ENCODE measurements around the gene UBR4. TPM values are rescaled to one million over a fixed set of nuclear protein-coding genes. Genes with fewer than 3 reads are reported as not detected.

UBR4 gene
- total and polyA plus RNA-seq, 12 donors = 82.3 to 278 (median 119) TPM

GRCh38 chr1:19087017-19087736 is 122.9 kb downstream of the UBR4 start:
- intact Hi-C loops (cut with DNase I) = no loop called here
- Histone ChIP-seq H3K27ac (no peak overlapping the region), H3K27me3 (no peaks in the 10 kb centered on the region), H3K36me3 (replicated peaks in 1 of 2) (peaks cover 0 to 94% of the 10 kb centered on the region in 2 donors), H3K4me1 (replicated peaks in 1 of 2) (no peaks in the 10 kb centered on the region), H3K4me3 (no peak overlapping the region), H3K9me3 (replicated peaks in 1 of 3) (no peaks in the 10 kb centered on the region)
- no peak for DNase-seq
- WGBS, 4 donors = 74 to 91% (median 84%) methylated on average over 4 to 6 of the region's 6 CpGs
- TF ChIP-seq CTCF (IDR thresholded peaks at IDR 0.05) = no peak
- no peak for TF ChIP-seq POLR2A (IDR thresholded peaks at IDR 0.05)

- Histone ChIP-seq H3K4me3 (no peak overlapping the region), H3K9me3 (replicated peaks in 1 of 3) (no peaks in the 10 kb centered on the region), H3K36me3 (replicated peaks in 1 of 2) (peaks cover 0 to 94% of the 10 kb centered on the region in 2 donors), H3K27ac (no peak overlapping the region), H3K27me3 (no peaks in the 10 kb centered on the region), H3K4me1 (replicated peaks in 1 of 2) (no peaks in the 10 kb centered on the region)
- peak in 1 of 7 donors; percentile 42 for DNase-seq
- intact Hi-C loops (cut with DNase I) = no loop called here
- TF ChIP-seq POLR2A (IDR thresholded peaks at IDR 0.05) (no peak), CTCF (IDR thresholded peaks at IDR 0.05) (no peak)
- 53 to 90% (median 88%) methylated on average over 4 to 21 of the region's 21 CpGs for WGBS, 4 donors
Measured at GRCh38 chr1:19086176-19086875, 123.7 kb downstream of the UBR4 start.

GRCh38 chr1:19084206-19084738 is 125.8 kb downstream of the UBR4 start:
- Histone ChIP-seq H3K4me3 (no peak overlapping the region), H3K9me3 (replicated peaks in 1 of 3) (no peaks in the 10 kb centered on the region), H3K36me3 (replicated peaks in 1 of 2) (peaks cover 0 to 99% of the 10 kb centered on the region in 2 donors), H3K4me1 (replicated peaks in 1 of 2) (no peaks in the 10 kb centered on the region), H3K27me3 (no peaks in the 10 kb centered on the region), H3K27ac (no peak overlapping the region)
- WGBS, 4 donors = 89 to 94% (median 92%) methylated on average over 20 of the region's 20 CpGs
- no peak for DNase-seq
- intact Hi-C loops (cut with DNase I) = no loop called here
- TF ChIP-seq POLR2A (IDR thresholded peaks at IDR 0.05) (no peak), CTCF (IDR thresholded peaks at IDR 0.05) (no peak)

- TF ChIP-seq CTCF (IDR thresholded peaks at IDR 0.05) (no peak), POLR2A (IDR thresholded peaks at IDR 0.05) (no peak)
- WGBS, 4 donors = 79 to 85% (median 82%) methylated on average over 7 of the region's 7 CpGs
- Histone ChIP-seq H3K27me3 (no peaks in the 10 kb centered on the region), H3K9me3 (replicated peaks in 1 of 3) (no peaks in the 10 kb centered on the region), H3K36me3 (replicated peaks in 1 of 2) (peaks cover 0 to 92% of the 10 kb centered on the region in 2 donors), H3K4me1 (replicated peaks in 1 of 2) (no peaks in the 10 kb centered on the region), H3K4me3 (no peak overlapping the region), H3K27ac (no peak overlapping the region)
- intact Hi-C loops (cut with DNase I) = no loop called here
- DNase-seq = no peak
Measured at GRCh38 chr1:19083081-19083480, 127.0 kb downstream of the UBR4 start.
